Body of pancreas (tissue), 4 donors: ENCODE measurements around the gene NPHP4. TPM values are rescaled to one million over a fixed set of nuclear protein-coding genes. Genes with fewer than 3 reads are reported as not detected.
A peak's percentile ranks its signal among the peaks of the same experiment; 100 is the strongest.

Experiments
- ATAC-seq: fragments of 150-250 bp; one replicate; pipeline ENCODE4 v1.9.1; 2016
- DNase-seq, 4 donors: peaks; one replicate each; pipeline ENCODE4 v3.0.0-alpha.2; 2019
- H3K27ac ChIP-seq, 4 donors: fragments of 200-600 bp; sonication (generic); 1 replicate in 3 of 4; 2 replicates in 1 of 4; pipeline versions ENCODE4 v1.5.1 to v1.6.1; 2016 to 2019; ENCODE audit warnings: mild to moderate bottlenecking in 1 of 4, mixed read lengths in 1 of 4, moderate library complexity in 1 of 4
- H3K27me3 ChIP-seq, 2 donors: fragments of 200-600 bp; sonication (generic); one replicate each; pipeline ENCODE4 v1.6.0; 2016; ENCODE audit warnings: mild to moderate bottlenecking in 1 of 2
- H3K36me3 ChIP-seq, 2 donors: fragments of 200-600 bp; sonication (generic); replicated peaks in 1 of 2; 2 replicates each; pipeline ENCODE4 v1.5.1; 2016; ENCODE audit warnings: low read depth in 2 of 2; ENCODE audit not compliant: insufficient read depth in 1 of 2
- H3K4me1 ChIP-seq: fragments of 200-600 bp; sonication (generic); one replicate; pipeline ENCODE4 v1.6.0; 2016
- H3K4me3 ChIP-seq, 2 donors: fragments of 200-600 bp; sonication (generic); 1 replicate in 1 of 2; 2 replicates in 1 of 2; pipeline ENCODE4 v1.5.1; 2016 to 2019
- H3K9me3 ChIP-seq, 3 donors: fragments of 200-600 bp; sonication (generic); 1 replicate in 2 of 3; 2 replicates in 1 of 3; pipeline ENCODE4 v1.5.1; 2016
- CTCF ChIP-seq, 7 experiments: fragments of 450-650 bp in 4 of 7; fragments of 200-600 bp in 3 of 7; sonication (generic) in 3 of 7; IDR thresholded peaks; one replicate each; pipeline ENCODE4 v1.5.1; 2016 to 2019; ENCODE audit warnings: antibody characterized with exemption in 7 of 7
- POLR2A ChIP-seq, 3 donors: fragments of 450-650 bp; IDR thresholded peaks; one replicate each; pipeline ENCODE4 v1.6.1; 2016; ENCODE audit warnings: antibody characterized with exemption in 3 of 3, mild to moderate bottlenecking in 2 of 3
- WGBS, 2 donors: methylation state at CpG; one replicate each; pipeline ENCODE4 v1.1.5; 2017; 5-methylcytosine and 5-hydroxymethylcytosine counted together
- intact Hi-C: fragments of 100-400 bp; cut with DNase I; formaldehyde crosslinking; loops from one replicate; pipeline ENCODE4 v1.15.1; 2023
- total RNA-seq, 2 donors: library from RNA; depleted of rRNA; stranded (reverse); fragments of >200 nt; gene quantifications; one replicate each; pipeline ENCODE4 v1.1.0, GENCODE V29; 2016

NPHP4 gene
- total RNA-seq, 2 donors from 2014 or later = 10.4 to 48.5 TPM

GRCh38 chr1:5921671-5922070, 70.6 kb downstream of the NPHP4 start:
- no peak for DNase-seq
- no peaks in the 10 kb centered on the region for H3K36me3 ChIP-seq
- H3K27ac ChIP-seq = peak overlapping the region; percentile 39 to 66 (median 56)
- peak; percentile 5 for ATAC-seq
- no peak overlapping the region for H3K4me3 ChIP-seq
- intact Hi-C loops = no loop called here
- TF ChIP-seq POLR2A (IDR thresholded peaks at IDR 0.05) = no peak
- TF ChIP-seq CTCF (IDR thresholded peaks at IDR 0.05) = no peak
- no peaks in the 10 kb centered on the region for H3K9me3 ChIP-seq
- H3K27me3 ChIP-seq = no peaks in the 10 kb centered on the region
- 91% methylated on average over 4 of the region's 4 CpGs for WGBS, 2 donors
- peaks cover 28% of the 10 kb centered on the region for H3K4me1 ChIP-seq

- intact Hi-C loops = no loop called here
- H3K4me1 ChIP-seq = peaks cover 28% of the 10 kb centered on the region
- peak in 2 of 3 donors; percentile 27 to 29 for TF ChIP-seq POLR2A (IDR thresholded peaks at IDR 0.05)
- TF ChIP-seq CTCF (IDR thresholded peaks at IDR 0.05) = no peak
- peak; percentile 90 for ATAC-seq
- DNase-seq = peak; percentile 74 to 88 (median 84)
- no peak overlapping the region for H3K4me3 ChIP-seq
- H3K36me3 ChIP-seq = no peaks in the 10 kb centered on the region
- peak overlapping the region; percentile 39 to 66 (median 56) for H3K27ac ChIP-seq
- 38 to 46% methylated on average over 7 of the region's 7 CpGs for WGBS, 2 donors
- H3K9me3 ChIP-seq = no peaks in the 10 kb centered on the region
- no peaks in the 10 kb centered on the region for H3K27me3 ChIP-seq
Observed at GRCh38 chr1:5921129-5921528, 71.1 kb downstream of the NPHP4 start.

GRCh38 chr1:5920201-5920600, 72.0 kb downstream of the NPHP4 start:
- Histone ChIP-seq H3K27me3 (no peaks in the 10 kb centered on the region), H3K27ac (peak overlapping the region in 1 of 4 donors; percentile 41), H3K36me3 (no peaks in the 10 kb centered on the region), H3K4me1 (peaks cover 34% of the 10 kb centered on the region), H3K4me3 (no peak overlapping the region), H3K9me3 (no peaks in the 10 kb centered on the region)
- DNase-seq (no peak), ATAC-seq (no peak)
- TF ChIP-seq CTCF (IDR thresholded peaks at IDR 0.05) (no peak), POLR2A (IDR thresholded peaks at IDR 0.05) (no peak)
- intact Hi-C loops = no loop called here
- WGBS, 2 donors = 95 to 96% methylated on average over 15 of the region's 17 CpGs

GRCh38 chr1:5918275-5918649, 74.0 kb downstream of the NPHP4 start:
- H3K4me3 ChIP-seq = no peak overlapping the region
- WGBS, 2 donors = 44 to 73% methylated on average over 2 of the region's 2 CpGs
- no peaks in the 10 kb centered on the region for H3K36me3 ChIP-seq
- no peak for ATAC-seq
- peaks cover 32% of the 10 kb centered on the region for H3K4me1 ChIP-seq
- H3K27ac ChIP-seq = no peak overlapping the region
- no peaks in the 10 kb centered on the region for H3K27me3 ChIP-seq
- TF ChIP-seq CTCF (IDR thresholded peaks at IDR 0.05) (no peak), POLR2A (IDR thresholded peaks at IDR 0.05) (no peak)
- DNase-seq = no peak
- intact Hi-C loops = loop anchor here (10.0 kb wide), 1 partner anchor 413 kb away; no protein-coding TSS in a partner anchor
- H3K9me3 ChIP-seq = no peaks in the 10 kb centered on the region

- no peak for TF ChIP-seq CTCF (IDR thresholded peaks at IDR 0.05)
- no peak for TF ChIP-seq POLR2A (IDR thresholded peaks at IDR 0.05)
- H3K27ac ChIP-seq = no peak overlapping the region
- intact Hi-C loops = loop anchor here (10.0 kb wide), 1 partner anchor 413 kb away; no protein-coding TSS in a partner anchor
- no peaks in the 10 kb centered on the region for H3K27me3 ChIP-seq
- DNase-seq (no peak), ATAC-seq (no peak)
- WGBS, 2 donors = 86 to 93% methylated on average over 14 of the region's 14 CpGs
- H3K4me3 ChIP-seq = no peak overlapping the region
- H3K9me3 ChIP-seq = no peaks in the 10 kb centered on the region
- H3K36me3 ChIP-seq = no peaks in the 10 kb centered on the region
- peaks cover 26% of the 10 kb centered on the region for H3K4me1 ChIP-seq
Observed at GRCh38 chr1:5917591-5918274, 74.5 kb downstream of the NPHP4 start.
